ENCODE measurements around the gene ACOT7.

The ACOT7 gene

DNA sequence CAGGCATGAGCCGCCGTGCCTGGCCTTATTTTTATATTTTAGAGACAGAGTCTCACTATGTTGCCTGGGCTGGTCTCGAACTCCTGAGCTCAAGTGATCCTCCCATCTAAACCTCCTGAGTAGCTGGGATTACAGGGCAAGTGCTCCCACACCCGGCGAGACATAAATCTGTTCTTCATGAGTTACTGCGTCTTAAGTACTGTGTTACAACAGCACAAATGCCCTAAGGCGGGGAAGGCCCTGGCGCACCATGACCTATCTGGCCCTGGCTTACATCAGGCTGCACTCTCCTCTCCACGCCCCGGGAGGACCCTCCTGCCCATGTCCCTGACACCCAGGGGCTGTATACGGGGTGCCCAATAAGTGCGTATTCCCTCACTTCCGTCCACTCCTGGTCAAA, 136.9 kb downstream of the ACOT7 start:
- no peak for DNase-seq (ENCODE audit: low read depth, low spot score)
- in situ Hi-C loops (cut with HindIII; ENCODE audit: low sequenced_read_pairs) = no loop called here
- H3K4me3 ChIP-seq (ENCODE audit: low read depth, low read length) = no peak overlapping the region
- TF ChIP-seq, protein P1, sequence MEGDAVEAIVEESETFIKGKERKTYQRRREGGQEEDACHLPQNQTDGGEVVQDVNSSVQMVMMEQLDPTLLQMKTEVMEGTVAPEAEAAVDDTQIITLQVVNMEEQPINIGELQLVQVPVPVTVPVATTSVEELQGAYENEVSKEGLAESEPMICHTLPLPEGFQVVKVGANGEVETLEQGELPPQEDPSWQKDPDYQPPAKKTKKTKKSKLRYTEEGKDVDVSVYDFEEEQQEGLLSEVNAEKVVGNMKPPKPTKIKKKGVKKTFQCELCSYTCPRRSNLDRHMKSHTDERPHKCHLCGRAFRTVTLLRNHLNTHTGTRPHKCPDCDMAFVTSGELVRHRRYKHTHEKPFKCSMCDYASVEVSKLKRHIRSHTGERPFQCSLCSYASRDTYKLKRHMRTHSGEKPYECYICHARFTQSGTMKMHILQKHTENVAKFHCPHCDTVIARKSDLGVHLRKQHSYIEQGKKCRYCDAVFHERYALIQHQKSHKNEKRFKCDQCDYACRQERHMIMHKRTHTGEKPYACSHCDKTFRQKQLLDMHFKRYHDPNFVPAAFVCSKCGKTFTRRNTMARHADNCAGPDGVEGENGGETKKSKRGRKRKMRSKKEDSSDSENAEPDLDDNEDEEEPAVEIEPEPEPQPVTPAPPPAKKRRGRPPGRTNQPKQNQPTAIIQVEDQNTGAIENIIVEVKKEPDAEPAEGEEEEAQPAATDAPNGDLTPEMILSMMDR (IDR thresholded peaks at IDR 0.05; ENCODE audit: low read depth, low read length) = no peak

DNA sequence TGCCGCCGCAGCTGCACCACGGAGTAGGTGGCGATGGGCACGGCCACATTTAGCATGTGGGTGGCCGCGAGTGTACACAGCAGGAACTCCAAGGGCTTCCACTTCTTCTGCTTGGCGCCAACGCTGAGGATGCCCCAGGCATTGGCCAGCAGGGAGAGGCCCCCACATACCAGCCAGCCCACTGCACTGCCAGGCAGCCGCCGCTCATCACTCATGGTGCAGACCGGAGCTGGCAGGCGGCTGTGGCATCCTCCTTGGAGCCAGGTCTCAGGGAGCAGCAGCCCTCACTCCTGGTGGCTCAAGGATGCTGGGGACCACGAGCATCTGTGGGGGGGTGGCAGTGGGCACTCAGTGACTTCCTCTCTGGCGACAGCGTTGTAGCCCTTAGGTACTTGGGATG, 138.9 kb downstream of the ACOT7 start:
- in situ Hi-C loops (cut with HindIII; ENCODE audit: low sequenced_read_pairs) = no loop called here
- TF ChIP-seq, protein P1 (IDR thresholded peaks at IDR 0.05; ENCODE audit: low read depth, low read length) = no peak
- DNase-seq (ENCODE audit: low read depth, low spot score) = no peak
- H3K4me3 ChIP-seq (ENCODE audit: low read depth, low read length) = no peak overlapping the region

DNA sequence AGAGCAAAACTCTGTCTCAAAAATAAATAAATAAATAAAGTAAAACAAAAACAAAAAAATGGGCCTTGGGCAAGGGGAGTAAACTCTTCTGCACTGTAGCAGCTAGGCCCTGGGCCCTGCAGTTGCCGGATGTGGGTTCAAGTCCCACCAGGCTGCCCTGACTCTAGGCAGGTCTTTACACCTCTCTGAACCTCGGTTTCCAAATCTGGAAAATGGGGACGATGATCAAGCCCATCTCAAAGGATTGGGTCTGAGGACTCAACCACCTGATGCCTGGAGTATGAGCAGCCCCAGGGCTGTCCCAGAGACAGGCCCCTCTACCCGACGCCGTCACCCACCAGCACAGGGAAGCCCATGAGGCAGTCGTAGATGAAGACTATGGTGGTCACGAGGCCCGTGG, 140.2 kb downstream of the ACOT7 start:
- TF ChIP-seq, protein P1 (IDR thresholded peaks at IDR 0.05; ENCODE audit: low read depth, low read length) = no peak
- H3K4me3 ChIP-seq (ENCODE audit: low read depth, low read length) = no peak overlapping the region
- DNase-seq (ENCODE audit: low read depth, low spot score) = no peak
- in situ Hi-C loops (cut with HindIII; ENCODE audit: low sequenced_read_pairs) = no loop called here

DNA sequence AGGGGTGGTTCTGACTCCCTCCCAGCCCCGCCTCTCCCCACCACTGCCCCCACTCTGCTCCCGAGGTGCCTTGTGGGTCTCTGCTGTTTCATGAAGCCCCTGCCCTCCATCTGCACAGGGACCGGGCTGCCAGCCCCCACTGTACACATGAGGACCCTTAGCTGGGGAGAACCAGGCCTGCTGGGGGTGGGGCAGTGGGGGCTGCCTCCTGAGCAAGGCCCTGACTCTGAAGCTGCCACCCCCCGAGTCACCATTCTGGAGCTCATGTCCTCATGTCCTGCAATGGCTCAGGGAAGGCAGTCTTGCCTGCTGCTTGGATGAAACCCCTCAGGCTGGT, 141.2 kb downstream of the ACOT7 start:
- H3K4me3 ChIP-seq (ENCODE audit: low read depth, low read length) = no peak overlapping the region
- TF ChIP-seq, protein P1 (IDR thresholded peaks at IDR 0.05; ENCODE audit: low read depth, low read length) = no peak
- no peak for DNase-seq (ENCODE audit: low read depth, low spot score)
- in situ Hi-C loops (cut with HindIII; ENCODE audit: low sequenced_read_pairs) = no loop called here

DNA sequence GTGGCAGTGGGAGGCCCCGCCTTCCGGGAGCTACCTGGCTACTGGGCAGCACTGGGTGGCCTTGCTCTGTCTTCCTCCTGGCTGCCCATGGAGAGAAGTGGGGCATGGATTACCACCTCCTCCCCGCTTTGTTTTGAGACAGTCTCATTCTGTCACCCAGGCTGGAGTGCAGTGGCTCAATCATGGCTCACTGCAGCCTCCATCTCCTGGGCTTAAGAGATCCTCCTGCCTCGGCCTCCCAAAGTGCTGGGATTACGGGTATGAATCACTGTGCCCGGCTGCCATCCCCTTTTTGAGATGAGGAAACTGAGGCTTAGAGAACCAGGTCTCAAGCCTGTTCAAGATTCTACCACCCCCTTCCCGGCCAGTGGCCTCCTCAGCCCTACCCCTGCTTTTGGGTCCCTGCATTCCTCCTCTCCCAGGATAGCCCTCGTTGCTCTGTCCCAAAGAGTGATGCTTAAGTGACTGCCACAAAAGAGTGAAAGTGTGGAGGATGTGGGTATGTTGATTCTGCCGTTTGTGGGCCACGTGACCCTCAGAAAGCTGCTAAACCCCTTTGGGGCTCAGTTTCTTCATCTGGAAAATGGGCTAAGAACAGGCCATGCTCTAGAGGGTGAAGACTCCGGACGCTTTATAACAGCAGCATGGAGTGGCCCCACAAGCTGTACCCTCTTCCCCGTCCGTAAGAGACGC, 141.7 kb downstream of the ACOT7 start:
- in situ Hi-C loops (cut with HindIII; ENCODE audit: low sequenced_read_pairs) = no loop called here
- no peak overlapping the region for H3K4me3 ChIP-seq (ENCODE audit: low read depth, low read length)
- DNase-seq (ENCODE audit: low read depth, low spot score) = no peak
- TF ChIP-seq, protein P1 (IDR thresholded peaks at IDR 0.05; ENCODE audit: low read depth, low read length) = no peak

DNA sequence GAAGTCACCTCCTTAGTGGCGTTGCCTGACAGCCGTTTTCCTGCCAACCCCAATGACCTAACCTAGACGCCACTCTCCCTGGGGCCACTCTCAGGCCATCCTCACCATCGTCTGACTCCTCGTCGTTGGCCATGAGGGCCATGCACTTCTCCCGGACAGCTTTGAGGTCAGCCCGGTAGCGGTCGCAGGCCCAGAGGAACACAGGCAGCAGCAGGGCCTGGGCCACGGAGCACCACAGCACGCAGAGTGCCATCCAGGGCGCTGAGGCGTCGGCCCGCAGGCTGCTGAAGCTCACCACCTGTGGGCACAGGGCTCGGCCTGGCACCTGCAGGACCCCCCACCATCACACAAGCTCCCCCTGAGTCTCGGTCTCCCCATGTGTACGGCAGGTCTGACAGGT, 142.3 kb downstream of the ACOT7 start:
- TF ChIP-seq, protein P1 (IDR thresholded peaks at IDR 0.05; ENCODE audit: low read depth, low read length) = no peak
- DNase-seq (ENCODE audit: low read depth, low spot score) = no peak
- in situ Hi-C loops (cut with HindIII; ENCODE audit: low sequenced_read_pairs) = no loop called here
- no peak overlapping the region for H3K4me3 ChIP-seq (ENCODE audit: low read depth, low read length)

Data from astrocyte of the spinal cord (primary cell).